Gastrocnemius medialis (tissue), 4 donors: ENCODE measurements around the gene GOLGA6L6. TPM values are rescaled to one million over a fixed set of nuclear protein-coding genes. Genes with fewer than 3 reads are reported as not detected.
"Not testable (repeated sequence)": the region's sequence is repeated elsewhere in the genome, so short reads cannot be mapped to it uniquely, and the experiment has no call there.

Experiments used
- ATAC-seq, 2 donors: fragments of 150-250 bp; one replicate each; pipeline ENCODE4 v1.9.1; 2016
- DNase-seq, 2 donors: peaks; one replicate each; pipeline ENCODE4 v3.0.0-alpha.2; 2019
- H3K27ac ChIP-seq, 4 donors: fragments of 200-600 bp; sonication (generic); 1 replicate in 1 of 4; 2 replicates in 3 of 4; pipeline ENCODE4 v1.5.1; 2016 to 2018; ENCODE audit warnings: mild to moderate bottlenecking in 2 of 4, moderate library complexity in 1 of 4
- H3K27me3 ChIP-seq, 3 donors: fragments of 200-600 bp; sonication (generic) in 2 of 3; 1 replicate in 1 of 3; 2 replicates in 2 of 3; pipeline versions ENCODE4 v1.5.1 to v1.6.0; 2016 to 2019; ENCODE audit warnings: mild to moderate bottlenecking in 1 of 3, moderate library complexity in 1 of 3
- H3K36me3 ChIP-seq, 2 donors: fragments of 200-600 bp; sonication (generic) in 1 of 2; one replicate each; pipeline ENCODE4 v1.5.1; 2017 to 2018
- H3K4me1 ChIP-seq, 2 donors: fragments of 200-600 bp; sonication (generic) in 1 of 2; one replicate each; pipeline ENCODE4 v1.5.1; 2016 to 2017; ENCODE audit warnings: mild to moderate bottlenecking in 2 of 2
- H3K4me3 ChIP-seq, 4 donors: fragments of 200-600 bp; sonication (generic) in 3 of 4; 1 replicate in 1 of 4; 2 replicates in 3 of 4; pipeline ENCODE4 v1.5.1; 2016 to 2019; ENCODE audit warnings: mild to moderate bottlenecking in 2 of 4
- H3K9me3 ChIP-seq, 3 donors: fragments of 200-600 bp; sonication (generic) in 2 of 3; 1 replicate in 1 of 3; 2 replicates in 2 of 3; pipeline ENCODE4 v1.5.1; 2016 to 2019
- in situ Hi-C, 4 donors: fragments of 200-750 bp; cut with MboI; loops; one replicate each; pipeline versions ENCODE4 v1.15.0 to v1.8.0; 2017; ENCODE audit warnings: low sequenced_read_pairs in 4 of 4
- intact Hi-C: fragments of 100-400 bp; cut with DNase I; formaldehyde crosslinking; loops from one replicate; pipeline ENCODE4 v1.15.1; 2023; ENCODE audit warnings: low total_unique reads
- total RNA-seq, 4 donors: library from RNA; depleted of rRNA; stranded (reverse); fragments of >200 nt; gene quantifications; one replicate each; pipeline versions ENCODE4 v1.1.0 to v1.2.3, GENCODE V29; 2016

Gene GOLGA6L6
- total RNA-seq, 4 donors from 2014 or later = not detected

DNA sequence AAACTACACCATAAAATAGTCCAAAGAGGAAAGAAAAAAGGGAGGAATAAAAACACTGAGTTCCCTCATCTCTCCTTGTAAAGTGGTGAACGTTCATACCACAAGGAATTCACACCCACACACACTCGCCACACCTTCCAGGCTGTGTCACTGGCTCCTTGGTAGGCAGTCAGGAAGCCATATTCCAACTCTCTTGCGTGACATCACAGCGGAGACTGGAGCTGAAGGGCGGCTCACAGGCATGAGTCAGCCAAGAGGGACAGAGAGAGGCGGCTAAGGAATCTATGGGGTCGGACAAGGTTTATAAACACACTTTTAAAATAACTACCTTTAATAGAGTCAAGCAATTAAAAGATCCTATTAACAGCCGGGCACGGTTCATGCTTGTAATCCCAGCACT lies 43.8 kb downstream of the GOLGA6L6 start:
- H3K4me1 ChIP-seq, DNase-seq, in situ Hi-C loops, H3K27ac ChIP-seq, H3K27me3 ChIP-seq, intact Hi-C loops, H3K4me3 ChIP-seq, ATAC-seq, H3K9me3 ChIP-seq, H3K36me3 ChIP-seq: not testable (repeated sequence)

DNA sequence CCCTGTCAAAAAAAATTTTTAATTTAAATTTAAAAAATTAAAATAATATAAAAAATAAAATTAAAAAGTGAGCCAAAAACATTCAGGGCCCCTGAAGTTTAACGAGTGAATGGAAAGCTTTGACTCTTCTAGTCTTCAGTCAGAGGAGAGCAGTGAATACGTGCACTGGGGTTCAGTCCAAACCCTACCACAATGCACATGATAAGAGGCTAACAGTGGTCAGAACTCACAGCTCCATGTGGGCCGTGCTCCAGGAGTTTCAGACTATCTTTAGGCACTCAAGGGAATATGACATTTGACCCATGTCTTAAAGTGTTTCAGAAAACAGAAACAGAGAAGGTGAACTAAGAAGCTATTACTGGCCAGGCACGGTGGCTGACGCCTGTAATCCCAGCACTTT lies 48.6 kb downstream of the GOLGA6L6 start:
- intact Hi-C loops, H3K4me1 ChIP-seq, H3K36me3 ChIP-seq, H3K27ac ChIP-seq, H3K4me3 ChIP-seq, H3K9me3 ChIP-seq, H3K27me3 ChIP-seq, in situ Hi-C loops, DNase-seq: not testable (repeated sequence)
- peak in 1 of 2 donors; percentile 44 for ATAC-seq

DNA sequence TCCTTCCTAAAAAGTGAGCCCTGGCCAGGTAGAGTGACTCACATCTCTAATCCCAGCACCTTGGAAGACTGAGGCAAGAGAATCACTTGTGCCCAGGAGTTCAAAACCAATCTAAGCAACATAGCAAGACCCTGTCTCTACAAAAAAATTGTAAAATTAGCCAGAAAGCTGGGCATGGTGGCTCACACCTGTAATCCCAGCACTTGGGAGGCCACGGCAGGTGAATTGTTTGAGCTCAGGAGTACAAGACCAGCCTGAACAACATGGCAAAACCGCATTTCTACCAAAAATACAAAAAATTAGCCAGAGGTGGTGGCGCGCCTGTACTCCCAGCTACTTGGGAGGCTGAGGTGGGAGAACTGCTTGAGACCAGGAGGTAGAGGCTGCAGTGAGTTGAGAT lies 49.0 kb downstream of the GOLGA6L6 start:
- H3K9me3 ChIP-seq, ATAC-seq, H3K4me1 ChIP-seq, intact Hi-C loops, H3K4me3 ChIP-seq, H3K27ac ChIP-seq, H3K36me3 ChIP-seq, H3K27me3 ChIP-seq, in situ Hi-C loops, DNase-seq: not testable (repeated sequence)

DNA sequence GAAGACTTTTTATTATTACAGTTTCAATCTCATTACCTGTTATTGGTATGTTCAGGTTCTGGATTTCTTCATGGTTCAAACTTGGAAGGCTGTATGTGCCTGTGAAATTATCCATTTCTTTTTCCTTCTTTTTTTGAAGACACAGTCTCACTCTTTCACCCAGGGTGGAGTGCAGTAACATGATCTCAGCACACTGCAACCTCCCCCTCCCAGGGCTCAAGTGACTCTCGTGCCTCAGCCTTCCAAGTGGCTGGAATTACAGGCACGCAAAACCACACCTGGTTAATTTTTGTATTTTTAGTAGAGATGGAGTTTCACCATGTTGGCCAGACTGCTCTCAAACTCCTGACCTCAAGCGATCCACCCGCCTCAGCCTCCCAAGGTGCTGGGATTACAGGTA lies 52.3 kb downstream of the GOLGA6L6 start:
- H3K27ac ChIP-seq, H3K4me1 ChIP-seq, H3K36me3 ChIP-seq, DNase-seq, in situ Hi-C loops, H3K9me3 ChIP-seq, H3K27me3 ChIP-seq, ATAC-seq, H3K4me3 ChIP-seq, intact Hi-C loops: not testable (repeated sequence)
